GM12873 (cell line): ENCODE data around the gene ACTA1.

Experiments used
- CTCF ChIP-seq: IDR thresholded peaks from 2 replicates; pipeline ENCODE4 v1.5.1; 2012; ENCODE audit warnings: low read depth, mild to moderate bottlenecking, moderate library complexity, low read length, control low read depth; ENCODE audit not compliant: insufficient read depth; ENCODE audit errors: missing control alignments

ACTA1 gene

GRCh38 chr1:229431284-229432115, 2.4 kb downstream of the ACTA1 start:
- TF ChIP-seq CTCF: no peak

GRCh38 chr1:229430761-229431283, 3.1 kb downstream of the ACTA1 start:
- TF ChIP-seq CTCF: no peak

DNA sequence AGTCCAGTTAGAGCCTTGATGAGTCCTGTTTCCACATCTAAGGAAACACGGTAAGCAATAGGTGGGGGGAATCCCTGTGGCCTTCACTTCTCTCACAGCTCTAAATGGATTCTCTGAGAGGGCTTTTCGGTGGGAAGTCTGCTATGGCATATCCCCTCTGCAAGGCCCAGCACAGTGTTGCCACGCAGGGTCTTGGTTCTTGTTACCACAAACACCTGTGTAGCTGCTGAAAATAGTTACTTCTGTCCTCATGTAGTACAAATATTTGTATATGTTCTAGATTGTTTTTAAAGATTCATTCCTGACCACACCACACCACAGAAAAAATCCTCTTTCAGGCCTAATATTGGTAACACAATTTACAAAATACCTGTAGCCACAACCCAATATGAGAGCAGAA, 5.6 kb downstream of the ACTA1 start:
- no peak for TF ChIP-seq CTCF

DNA sequence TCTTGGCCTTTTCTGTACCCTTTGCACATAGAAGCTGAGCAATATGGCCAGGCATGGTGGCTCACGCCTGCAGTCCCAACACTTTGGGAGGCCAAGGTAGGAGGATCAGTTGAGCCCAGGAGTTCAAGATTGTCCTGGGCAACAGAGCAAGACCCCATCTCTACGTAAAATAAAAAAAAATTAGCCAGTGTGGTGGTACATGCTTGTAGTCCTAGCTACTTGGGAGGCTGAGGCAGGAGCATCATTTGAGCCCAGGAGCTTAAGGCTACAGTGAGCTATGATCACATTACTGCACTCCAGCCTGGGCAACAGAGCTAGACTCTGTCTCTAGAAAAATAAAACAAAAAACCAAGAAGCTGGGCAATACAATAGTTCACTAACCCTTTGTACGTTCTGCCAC, 6.3 kb downstream of the ACTA1 start:
- TF ChIP-seq CTCF: no peak

GRCh38 chr1:229425564-229426159, 8.2 kb downstream of the ACTA1 start:
- TF ChIP-seq CTCF: no peak

GRCh38 chr1:229420765-229421164, 13.1 kb downstream of the ACTA1 start:
- peak; percentile 15 for TF ChIP-seq CTCF

DNA sequence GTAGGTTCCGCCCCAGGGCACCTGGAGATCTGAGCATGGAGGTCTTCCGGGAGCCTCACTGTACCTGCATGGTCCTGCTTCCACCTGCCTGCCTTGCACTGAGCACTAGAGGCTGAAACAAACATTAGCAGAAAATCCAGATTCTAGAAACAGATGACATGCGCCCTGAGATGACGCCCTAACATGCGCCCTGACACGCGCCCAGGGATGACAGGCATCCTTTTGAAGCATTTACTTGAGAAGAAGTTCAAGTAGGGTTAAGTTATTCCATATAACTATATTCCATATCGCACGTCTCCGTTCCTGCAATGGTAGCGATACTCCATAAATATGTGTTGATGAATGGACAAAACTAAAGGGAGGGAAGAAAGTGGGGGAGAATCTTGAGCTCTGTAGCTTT, 13.7 kb downstream of the ACTA1 start:
- TF ChIP-seq CTCF: no peak
